Hematopoietic multipotent progenitor cell treated with erythropoietin and hydrocortisone succinate and interleukin-3 and kit ligand, for 17 days (in vitro differentiated cells): ENCODE measurements around the gene GTSF1L.
A peak's percentile ranks its signal among the peaks of the same experiment; 100 is the strongest.

Experiments
- DNase-seq: peaks from one replicate; pipeline ENCODE4 v3.0.0-alpha.2; 2015; ENCODE audit warnings: low spot score

GTSF1L gene

DNA sequence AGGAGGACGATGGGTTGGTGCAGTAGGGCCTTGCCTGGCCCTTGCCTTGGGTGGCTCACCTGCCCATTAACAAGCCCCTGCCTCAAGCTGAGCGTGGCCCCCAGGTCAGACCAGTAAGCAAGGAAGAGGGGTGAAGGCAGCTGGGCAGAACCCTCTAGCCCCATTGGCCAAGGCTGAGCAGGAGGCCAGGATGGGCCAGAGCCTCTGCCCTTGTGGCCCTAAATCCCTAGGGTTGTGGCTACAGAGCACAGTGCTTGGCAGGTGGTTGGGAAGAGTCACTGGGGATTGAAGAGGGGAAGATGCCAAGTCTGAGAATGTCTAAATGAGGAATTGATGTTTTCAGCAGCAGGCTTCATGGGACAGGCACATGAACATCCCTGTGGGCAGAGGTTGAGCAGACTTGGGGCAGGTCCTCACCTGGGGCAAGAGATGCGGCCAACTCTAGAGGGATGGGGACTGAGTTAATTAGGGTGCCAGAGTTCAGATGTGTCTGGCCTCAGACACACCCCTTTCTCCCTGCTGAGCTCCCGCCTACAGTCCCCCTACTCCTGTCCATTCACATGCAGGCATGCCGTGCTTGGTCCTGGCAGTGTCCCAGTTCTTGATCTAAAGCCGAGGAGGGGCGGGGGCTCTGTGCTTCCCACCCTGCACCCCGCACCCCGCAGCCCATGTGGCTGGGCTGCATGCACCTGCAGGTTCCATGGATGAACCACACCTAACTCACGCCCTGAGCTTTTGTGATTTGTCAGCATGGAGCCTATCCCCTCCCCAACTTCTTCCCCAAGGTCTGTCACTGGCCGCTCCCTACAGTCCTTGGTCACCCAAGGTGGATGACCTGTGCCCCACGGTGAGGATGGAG is 9.8 kb downstream of the GTSF1L start:
- DNase-seq, result no peak

- DNase-seq, result no peak
These were observed 10.7 kb downstream of the GTSF1L start for GRCh38 chr20:43716123-43716522.

- no peak for DNase-seq
These were observed 11.3 kb downstream of the GTSF1L start for GRCh38 chr20:43715511-43715910.

- DNase-seq, result no peak
These were observed 11.8 kb downstream of the GTSF1L start for GRCh38 chr20:43715044-43715443.

DNA sequence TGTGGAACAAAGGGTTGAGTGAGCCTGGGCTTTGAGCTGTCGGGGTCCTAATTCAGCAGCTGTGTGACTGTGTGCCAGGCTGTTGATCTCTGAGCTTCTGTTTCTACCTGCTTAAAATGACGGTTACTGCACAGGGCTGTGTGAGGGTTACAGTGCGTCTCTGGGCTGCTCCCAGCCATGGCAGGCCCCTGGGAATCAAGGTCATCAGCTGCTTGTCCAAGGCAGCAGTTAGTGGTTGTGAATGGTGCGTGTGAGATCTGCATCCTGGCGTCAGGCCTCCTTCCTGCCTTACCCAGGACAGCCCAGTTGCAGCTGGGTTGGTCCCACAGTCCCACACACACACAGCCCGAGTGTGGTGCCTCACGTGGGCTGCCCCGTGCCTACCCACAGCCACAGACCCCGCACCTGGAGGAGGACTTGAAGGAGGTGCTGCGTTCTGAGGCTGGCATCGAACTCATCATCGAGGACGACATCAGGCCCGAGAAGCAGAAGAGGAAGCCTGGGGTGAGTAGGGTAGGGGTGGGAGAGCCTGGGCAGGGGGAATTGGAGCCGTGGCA is 15.6 kb downstream of the GTSF1L start:
- DNase-seq, result no peak

DNA sequence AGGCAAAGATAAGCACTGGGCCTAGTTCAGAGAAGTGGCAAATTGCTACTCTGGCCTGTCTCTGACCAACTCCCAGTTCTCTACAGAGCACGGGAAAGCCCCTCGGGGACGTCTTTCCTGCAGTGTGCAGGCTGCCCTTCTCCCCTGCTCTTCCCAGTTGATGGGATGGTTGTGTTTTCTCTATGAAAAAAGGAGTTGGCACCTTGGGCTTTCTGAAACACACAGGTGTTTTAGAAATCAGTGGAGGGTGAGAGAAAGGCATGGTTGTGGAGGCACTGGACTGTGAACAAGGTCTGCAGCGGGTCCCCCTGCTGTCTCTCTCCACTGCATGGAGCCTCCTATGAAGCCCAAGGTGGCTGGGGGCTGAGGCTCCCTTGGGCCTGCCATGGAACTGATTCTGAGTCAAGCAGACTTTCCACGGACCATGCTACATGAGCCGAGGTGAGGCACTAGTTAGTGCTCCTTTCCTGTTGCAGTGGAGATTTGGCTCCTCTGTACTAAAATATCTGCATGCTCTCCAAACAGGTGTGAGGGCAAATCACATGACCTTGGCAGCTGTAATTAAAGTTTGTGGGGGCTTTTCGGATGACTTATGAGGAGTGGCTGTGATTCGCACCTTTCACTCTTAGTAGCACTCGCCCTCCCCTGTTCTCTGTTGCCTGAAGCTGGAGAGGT is 16.3 kb downstream of the GTSF1L start:
- no peak for DNase-seq

DNA sequence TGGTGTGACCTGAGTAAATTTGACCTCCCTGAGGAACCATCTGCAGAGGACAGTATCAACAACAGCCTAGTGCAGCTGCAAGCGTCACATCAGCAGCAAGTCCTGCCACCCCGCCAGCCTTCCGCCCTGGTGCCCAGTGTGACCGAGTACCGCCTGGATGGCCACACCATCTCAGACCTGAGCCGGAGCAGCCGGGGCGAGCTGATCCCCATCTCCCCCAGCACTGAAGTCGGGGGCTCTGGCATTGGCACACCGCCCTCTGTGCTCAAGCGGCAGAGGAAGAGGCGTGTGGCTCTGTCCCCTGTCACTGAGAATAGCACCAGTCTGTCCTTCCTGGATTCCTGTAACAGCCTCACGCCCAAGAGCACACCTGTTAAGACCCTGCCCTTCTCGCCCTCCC is 24.3 kb downstream of the GTSF1L start:
- no peak for DNase-seq

- no peak for DNase-seq
These were observed 26.2 kb downstream of the GTSF1L start for GRCh38 chr20:43700627-43701026.

- DNase-seq, result no peak
These were observed 26.7 kb downstream of the GTSF1L start for GRCh38 chr20:43699941-43700565.

DNA sequence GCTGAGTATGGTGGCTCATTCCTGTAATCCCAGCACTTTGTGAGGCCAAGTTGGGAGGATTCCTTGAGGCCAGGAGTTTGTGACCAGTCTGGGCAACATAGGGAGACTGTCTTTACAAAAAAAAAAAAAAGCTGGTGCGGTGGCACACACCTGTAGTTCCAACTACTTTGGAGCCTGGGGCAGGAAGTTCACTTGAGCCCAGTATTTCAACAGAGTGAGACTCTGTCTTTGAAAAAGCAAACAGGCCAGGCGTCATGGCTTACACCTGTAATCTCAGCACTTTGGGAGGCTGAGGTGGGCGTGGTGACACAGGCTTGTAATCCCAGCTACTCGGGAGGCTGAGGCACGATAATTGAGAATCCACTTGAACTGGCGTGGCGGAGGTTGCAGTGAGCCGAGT is 31.2 kb downstream of the GTSF1L start:
- no peak for DNase-seq

GRCh38 chr20:43694763-43695162 is 32.0 kb downstream of the GTSF1L start:
- no peak for DNase-seq

DNA sequence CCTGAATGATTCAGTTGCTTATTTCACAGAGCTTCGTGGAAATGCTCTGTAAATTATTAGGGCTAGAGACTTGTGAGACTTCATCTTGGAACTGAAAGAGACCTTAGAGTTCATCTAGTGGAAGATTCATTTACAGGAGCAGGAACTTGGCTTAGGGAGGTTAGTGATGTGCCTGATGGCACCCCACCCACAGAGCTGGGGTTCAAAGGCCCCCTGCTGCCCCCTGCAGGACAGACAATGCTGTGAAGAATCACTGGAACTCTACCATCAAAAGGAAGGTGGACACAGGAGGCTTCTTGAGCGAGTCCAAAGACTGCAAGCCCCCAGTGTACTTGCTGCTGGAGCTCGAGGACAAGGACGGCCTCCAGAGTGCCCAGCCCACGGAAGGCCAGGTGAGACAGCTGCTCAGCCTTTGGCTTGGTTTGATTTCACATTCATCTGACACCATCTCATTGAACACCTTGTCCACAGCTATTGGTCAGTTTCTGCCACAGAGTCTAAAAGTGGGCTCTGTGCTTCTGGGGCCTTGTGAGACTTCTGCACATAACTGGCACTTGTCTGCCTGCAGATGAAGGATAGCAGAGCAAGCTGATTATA is 34.8 kb downstream of the GTSF1L start:
- DNase-seq, result peak; percentile 87

DNA sequence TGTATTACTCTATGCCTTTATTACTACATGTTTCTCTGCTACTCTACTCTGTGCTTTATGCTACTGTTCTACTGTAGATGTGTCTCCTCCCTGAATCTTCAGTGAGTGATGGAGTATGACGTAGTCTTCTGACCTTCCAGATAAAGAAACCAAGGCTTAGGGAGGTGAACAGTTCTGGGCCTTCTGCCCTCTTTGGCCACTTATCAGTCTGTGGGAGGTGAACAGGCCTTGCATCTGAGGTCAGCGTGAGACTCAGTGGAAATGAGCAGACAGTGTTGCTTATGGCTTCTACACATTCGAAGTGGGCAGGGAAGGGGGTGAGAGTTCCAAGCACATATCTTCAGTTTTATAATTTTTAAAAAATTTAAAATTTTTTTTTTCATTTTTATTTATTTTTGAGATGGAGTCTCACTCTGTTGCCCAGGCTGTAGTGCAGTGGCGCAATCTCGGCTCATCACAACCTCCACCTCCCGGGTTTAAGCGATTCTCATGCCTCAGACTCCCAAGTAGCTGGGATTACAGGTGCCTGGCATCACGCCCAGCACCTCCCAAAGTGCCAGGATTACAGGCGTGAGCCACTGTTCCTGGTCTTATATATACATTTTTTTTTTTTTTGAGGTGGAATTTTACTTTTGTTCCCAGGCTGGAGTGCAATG is 35.7 kb downstream of the GTSF1L start:
- peak; percentile 65 for DNase-seq

GRCh38 chr20:43689165-43689564 is 37.6 kb downstream of the GTSF1L start:
- DNase-seq, result no peak

- DNase-seq, result no peak
These were observed 40.0 kb downstream of the GTSF1L start for GRCh38 chr20:43686820-43687219.

DNA sequence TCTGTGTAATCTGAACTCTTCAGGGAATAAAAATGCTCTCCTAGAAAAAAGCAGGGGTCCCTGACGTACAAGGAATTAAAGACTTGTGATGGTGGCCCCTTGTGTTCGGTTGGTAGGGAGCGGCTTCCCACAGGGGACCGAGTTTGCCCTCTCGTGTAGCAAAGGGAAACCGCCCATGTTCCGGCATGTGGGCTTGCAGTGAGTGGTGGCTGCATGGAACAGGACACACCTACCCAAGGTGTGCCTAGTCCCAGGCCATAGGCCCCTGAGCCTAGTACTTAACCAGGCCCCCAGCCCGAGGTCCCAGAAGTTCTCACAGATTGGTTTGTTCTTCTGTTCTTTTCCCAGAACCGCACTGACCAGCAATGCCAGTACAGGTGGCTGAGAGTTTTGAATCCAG is 44.4 kb downstream of the GTSF1L start:
- DNase-seq, result no peak

GRCh38 chr20:43681991-43682410 is 44.8 kb downstream of the GTSF1L start:
- DNase-seq, result no peak

- DNase-seq, result no peak
These were observed 45.3 kb downstream of the GTSF1L start for GRCh38 chr20:43681468-43681942.

DNA sequence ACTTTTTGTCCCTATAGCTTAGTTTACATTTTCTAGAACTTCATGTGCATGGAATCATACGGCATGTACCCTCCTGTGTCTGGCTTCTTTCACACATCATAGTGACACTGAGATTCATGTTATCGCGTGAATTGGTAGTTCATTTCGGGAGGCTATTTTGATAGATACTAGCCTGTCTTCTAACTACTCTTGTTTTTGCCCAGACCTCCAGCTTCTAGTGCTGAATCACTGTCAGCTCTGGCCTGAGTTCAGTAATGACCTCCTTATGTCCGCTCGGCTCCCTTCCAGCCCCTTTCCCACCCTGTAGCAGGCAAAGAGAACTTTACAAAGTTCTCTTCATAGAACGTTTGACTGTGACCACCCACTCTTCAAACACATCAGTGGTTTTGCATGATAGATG is 45.8 kb downstream of the GTSF1L start:
- DNase-seq, result no peak

- DNase-seq, result no peak
These were observed 50.4 kb downstream of the GTSF1L start for GRCh38 chr20:43676368-43676767.
